Measurements from ENCODE around the gene CYP2C9.
"Not testable (repeated sequence)": the region's sequence is repeated elsewhere in the genome, so short reads cannot be mapped to it uniquely, and the experiment has no call there.

CYP2C9 gene

DNA sequence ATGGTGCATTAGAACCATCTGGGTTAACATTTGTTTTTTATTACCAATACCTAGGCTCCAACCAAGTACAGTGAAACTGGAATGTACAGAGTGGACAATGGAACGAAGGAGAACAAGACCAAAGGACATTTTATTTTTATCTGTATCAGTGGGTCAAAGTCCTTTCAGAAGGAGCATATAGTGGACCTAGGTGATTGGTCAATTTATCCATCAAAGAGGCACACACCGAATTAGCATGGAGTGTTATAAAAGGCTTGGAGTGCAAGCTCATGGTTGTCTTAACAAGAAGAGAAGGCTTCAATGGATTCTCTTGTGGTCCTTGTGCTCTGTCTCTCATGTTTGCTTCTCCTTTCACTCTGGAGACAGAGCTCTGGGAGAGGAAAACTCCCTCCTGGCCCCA is at the start of gene CYP2C9:
CYP2C9 (plus strand) TSS at position 276 of the 400 bp plus-strand sequence; CDS start at position 301, 25 bp downstream.
- DNase-seq: no peak

DNA sequence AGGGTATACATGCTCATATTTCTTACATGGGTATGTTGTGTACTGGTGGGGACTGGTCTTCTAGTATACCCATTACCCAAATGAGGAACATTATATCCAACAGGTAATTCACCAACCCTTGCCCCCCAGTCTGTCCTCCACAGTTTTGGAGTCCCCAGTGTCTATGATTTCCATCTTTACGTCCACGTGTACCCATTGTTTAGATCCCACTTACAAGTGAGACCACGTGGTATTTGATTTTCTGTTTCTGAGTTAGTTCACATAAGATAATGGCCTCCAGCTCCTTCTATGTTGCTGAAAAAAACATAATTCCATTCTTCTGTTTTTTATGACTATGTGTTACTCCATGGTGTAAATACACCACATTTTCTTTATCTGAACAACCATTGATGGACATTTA is 49.3 kb upstream of the CYP2C9 start:
- DNase-seq: no peak

GRCh38 chr10:94890264-94891022 is 48.0 kb upstream of the CYP2C9 start:
- no peak for DNase-seq

DNA sequence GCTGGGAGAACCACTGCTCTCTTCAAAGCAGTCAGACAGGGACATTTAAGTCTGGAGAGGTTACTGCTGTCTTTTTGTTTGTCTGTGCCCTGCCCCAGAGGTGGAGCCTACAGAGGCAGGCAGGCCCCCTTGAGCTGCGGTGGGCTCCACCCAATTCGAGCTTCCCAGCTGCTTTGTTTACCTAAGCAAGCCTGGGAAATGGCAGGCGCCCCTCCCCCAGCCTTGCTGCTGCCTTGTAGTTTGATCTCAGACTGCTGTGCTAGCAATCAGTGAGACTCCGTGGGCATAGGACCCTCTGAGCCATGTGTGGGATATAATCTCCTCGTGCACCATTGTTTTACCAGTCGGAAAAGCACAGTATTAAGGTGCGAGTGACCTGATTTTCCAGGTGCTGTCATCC is 40.0 kb upstream of the CYP2C9 start:
- not testable (repeated sequence) for DNase-seq

DNA sequence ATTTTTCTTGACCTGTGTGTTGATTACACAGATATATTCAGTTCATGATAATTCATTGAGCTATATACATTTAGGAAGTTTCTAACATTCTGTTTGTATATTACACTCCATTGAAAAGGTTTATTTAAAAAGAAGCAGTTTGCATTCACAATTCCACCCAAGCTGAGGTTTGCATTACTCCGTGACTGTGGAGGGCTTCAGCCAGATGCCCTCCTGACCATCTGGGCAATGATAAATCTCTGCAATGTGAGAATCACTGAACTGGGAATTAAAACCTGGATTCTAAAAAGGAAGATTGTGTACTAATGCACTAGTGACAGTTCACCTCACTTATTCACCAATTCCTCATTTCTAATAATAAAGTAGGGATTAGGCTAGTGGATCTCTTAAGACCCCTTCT is 36.4 kb upstream of the CYP2C9 start:
- DNase-seq: no peak

DNA sequence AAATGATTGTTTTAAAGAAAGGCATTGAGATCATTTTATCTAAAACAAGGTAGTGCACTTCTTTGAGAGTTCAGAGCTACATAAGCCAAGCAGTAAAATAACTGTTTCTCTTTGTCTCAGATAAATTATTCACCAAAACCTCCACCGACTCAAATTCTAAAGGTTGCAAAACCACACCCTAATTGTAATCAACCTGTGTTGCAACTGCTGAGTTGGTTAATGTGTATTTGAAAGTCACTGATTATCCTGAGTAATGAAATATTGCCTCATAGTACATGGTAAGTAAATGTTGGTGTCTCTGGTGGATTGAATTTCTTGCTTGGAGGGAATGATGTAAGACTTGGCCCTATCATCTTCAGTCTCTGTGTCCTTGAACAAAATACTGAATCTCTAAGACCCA is 35.9 kb upstream of the CYP2C9 start:
- DNase-seq: no peak

- DNase-seq: not testable (repeated sequence)
Observed at GRCh38 chr10:94904506-94905148, 33.8 kb upstream of the CYP2C9 start.

- no peak for DNase-seq
Observed at GRCh38 chr10:94916423-94916822, 22.0 kb upstream of the CYP2C9 start.

GRCh38 chr10:94936721-94937120 is 1.7 kb upstream of the CYP2C9 start:
- DNase-seq: no peak

DNA sequence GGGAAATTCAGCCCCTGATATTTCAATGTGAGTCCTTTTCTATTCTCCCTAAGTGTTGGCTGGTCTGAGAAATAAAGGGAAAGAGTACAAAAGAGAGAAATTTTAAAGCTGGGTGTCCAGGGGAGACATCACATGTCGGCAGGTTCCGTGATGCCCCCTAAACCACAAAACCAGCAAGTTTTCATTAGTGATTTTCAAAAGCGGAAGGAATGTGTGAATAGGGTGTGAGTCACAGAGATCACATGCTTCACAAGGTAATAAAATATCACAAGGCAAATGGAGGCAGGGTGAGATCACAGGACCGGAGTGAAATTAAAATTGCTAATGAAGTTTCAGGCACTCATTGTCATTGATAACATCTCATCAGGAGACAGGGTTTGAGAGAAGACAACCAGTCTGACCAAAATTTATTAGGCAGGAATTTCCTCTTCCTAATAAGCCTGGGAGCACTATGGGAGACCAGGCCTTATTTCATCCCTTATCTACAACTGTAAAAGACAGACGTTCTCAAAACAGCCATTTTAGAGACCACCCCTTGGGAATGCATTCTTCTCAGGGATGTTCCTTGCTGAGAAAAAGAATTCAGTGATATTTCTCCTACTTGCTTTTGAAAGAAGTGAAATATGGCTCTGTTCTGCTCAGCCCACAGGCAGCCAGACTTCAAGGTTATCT is 5.1 kb downstream of the CYP2C9 start:
- not testable (repeated sequence) for DNase-seq

- DNase-seq: not testable (repeated sequence)
Observed at GRCh38 chr10:94946181-94946580, 7.7 kb downstream of the CYP2C9 start.

DNA sequence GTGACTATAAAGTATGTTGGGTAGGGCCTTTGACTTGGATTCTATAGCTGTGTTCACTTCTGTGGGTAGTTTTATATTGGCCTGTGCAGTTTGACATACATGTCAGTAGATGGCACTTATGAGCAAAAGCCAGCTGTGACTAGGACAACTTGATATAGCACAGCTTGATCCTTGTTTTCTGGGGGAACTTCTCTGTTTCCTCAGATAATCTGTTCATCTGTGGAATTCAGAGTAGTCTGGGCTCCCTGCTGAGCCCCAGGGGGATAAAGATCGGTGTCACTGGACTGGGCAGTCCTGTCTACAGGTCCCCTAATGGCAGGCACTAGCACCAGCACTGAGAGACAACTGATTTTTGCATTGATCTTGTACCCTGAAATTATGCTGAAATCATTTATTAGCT is 25.4 kb downstream of the CYP2C9 start:
- DNase-seq: no peak

DNA sequence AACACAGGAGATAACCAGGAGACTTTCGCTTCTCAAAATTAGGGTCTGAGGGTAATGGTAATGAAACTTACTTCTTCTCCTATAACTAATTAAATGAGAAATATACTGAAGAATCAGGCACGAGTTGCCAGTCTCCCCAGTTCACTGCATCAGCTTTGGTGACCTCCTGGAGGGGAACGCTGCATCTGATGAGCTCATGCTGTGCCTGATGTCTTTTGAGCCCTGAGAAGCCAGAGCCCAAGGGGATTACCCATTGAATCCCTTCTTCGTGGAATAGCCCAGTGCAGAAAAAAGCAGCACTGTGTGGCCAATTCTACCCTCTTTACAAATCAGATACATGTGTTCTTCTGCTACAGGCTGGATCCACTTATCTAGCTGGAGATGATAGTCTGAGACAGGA is 45.1 kb downstream of the CYP2C9 start:
- DNase-seq: no peak

DNA sequence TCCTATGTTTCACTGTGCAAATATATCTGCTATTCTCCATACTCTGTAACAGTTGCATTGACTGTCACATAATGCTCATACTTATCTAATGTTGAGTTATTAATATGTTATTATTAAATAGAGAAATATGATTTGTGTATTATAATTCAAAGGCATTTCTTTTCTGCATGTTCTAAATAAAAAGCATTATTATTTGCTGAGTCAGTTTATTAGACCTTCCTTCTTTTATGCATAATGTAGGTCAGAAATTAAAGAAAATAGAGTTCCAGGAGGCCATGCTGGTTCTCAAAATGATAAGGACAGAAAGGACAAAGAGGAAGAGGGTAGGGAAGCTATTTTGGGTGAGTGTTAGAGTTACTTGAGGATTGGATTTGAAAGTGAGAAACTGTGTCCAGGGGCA is 50.7 kb downstream of the CYP2C9 start:
- no peak for DNase-seq

DNA sequence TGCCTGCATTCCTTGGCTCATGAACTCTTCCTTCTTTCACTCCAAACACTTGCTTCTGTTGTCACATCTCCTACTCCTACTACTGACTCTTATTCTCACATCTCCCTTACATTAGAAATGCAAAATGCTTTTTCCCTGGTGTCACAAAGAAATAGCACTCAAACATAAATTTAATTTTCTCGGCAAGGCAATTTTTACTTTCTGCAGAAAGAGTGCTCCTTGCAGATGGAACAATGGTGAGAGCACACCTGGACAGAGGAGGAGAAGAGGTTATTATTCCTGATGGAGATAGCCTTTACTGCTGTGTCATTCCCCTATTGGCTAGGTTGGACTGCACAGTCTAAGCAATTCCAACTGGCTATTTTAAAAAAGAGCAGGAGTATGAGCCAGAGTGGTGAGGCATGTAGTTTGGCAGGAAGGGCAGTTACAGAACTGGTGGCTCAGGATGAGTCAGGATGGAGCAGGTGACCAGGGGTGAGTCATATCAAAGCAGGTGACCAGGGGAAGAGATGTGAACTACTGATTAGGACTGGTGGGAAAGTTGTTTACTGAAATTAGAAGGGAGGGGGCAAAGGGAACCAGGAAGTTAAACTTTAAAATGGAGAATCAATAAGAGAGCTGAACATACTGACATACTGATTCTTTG is 52.9 kb downstream of the CYP2C9 start:
- DNase-seq: no peak

DNA sequence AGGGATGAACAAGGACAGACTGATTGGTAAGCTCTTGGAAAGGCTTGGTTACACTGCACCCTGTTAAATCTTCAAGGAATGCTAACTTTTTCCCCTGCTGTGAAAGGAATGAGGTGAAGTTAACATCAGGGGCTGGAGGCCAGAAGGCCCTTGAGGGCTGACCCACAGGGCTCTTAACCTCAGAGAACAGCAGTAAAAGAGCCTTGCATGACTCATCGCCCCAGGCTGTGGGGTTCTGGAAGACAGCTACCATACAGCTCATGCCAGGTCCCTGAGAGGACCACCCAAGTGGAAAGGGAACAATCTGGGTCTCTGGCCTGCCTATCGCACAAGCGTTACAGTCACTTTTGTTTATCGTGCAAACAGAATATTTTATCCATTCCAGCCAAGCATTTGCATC is 54.4 kb downstream of the CYP2C9 start:
- DNase-seq: no peak

DNA sequence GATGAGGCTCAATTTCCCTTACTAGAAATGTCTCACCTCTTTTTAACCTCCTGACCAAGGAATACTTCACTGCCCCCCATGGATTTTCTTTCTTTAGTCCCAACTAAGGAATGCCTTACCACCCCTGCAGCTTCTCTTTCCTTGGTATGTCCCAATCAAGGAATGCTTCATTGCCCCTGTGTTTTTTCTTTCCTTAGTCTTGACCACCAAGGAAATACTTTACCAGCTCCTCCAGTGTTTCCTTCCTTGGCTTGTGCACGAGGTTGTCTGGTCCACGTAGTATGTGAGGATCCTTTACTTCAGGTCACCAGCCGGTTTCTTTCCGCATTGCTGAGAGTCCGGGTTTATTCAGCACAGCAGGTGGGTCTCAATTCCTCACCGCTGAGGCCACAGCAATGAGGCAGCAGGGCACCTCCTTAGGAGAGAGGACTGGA is 59.3 kb downstream of the CYP2C9 start:
- DNase-seq: no peak

GRCh38 chr10:95026461-95026860 is 88.0 kb downstream of the CYP2C9 start:
- no peak for DNase-seq

- no peak for DNase-seq
Observed at GRCh38 chr10:95031656-95032055, 93.2 kb downstream of the CYP2C9 start.

GRCh38 chr10:95034401-95034800 is 95.9 kb downstream of the CYP2C9 start:
- DNase-seq: no peak

DNA sequence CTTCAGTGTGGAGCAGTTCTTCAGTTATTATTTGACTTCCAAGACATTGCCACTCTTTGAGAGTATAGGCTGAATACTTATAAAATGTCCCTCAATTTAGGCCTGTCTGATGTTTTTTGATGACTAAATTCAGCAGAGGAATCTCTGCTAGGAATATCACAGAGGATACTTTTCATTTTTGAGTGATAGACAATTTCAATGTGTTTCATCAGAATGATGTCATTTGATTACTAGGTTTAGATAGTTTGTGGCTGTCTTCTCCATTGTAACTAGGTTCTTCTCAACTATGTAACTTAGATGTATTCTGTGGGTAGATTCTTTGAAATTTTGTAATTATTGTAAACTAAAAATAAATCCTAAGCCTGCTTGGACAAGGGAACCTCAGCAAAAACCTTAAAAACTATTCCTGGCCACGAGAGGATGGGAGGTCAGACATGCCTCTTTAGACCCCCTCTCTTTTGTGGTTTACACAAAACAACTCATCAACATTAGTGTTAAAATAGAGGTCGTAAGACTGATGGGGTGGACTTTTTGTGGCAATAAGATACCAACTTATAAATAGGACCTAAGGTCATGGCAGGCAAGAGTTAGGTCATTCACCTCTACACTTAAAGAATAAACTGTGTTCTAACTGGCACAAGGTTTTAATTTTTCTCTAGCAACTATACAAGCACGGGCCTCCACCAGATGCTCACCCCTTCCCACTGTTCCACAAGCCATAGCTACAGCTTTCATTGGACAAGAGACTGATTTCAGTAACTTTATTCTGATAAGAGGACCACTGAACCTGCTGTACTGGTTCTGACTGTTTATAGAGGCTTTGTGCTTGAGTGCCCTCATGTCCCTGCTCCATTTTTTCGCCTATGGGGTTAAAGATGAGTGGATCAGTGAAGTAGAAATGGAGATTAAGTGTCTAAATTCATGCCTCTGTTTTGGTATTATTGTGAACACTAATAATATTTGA is 97.2 kb downstream of the CYP2C9 start:
- DNase-seq: no peak

- no peak for DNase-seq
Observed at GRCh38 chr10:95039281-95039680, 100.8 kb downstream of the CYP2C9 start.
